ENCODE data around the gene DENND1B.
A peak's percentile ranks its signal among the peaks of the same experiment; 100 is the strongest.
"Not testable (repeated sequence)": the region's sequence is repeated elsewhere in the genome, so short reads cannot be mapped to it uniquely, and the experiment has no call there.

The DENND1B gene

GRCh38 chr1:197632651-197633050 is 142.6 kb downstream of the DENND1B start:
- DNase-seq (ENCODE audit: low read depth in 2 of 2), result no peak

GRCh38 chr1:197632005-197632404 is 143.3 kb downstream of the DENND1B start:
- no peak for DNase-seq (ENCODE audit: low read depth in 2 of 2)

DNA sequence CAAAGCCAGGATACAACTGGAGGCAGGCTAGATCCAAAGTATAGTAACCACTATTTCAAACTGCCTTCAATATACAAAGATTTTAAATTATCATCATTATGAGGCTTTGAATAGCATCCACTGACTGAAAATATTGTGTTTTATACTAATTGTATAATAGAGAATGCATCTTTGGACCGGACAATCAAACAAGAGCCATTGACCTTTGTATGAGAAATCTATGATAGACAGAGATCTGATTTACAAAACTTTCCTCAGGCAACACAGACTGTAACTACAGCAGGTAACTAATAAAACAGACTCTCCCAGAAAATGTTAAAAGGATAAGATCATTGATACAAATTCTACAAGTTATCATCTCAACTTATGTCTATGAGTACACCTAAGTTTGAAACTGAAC is 152.9 kb downstream of the DENND1B start:
- no peak for DNase-seq (ENCODE audit: low read depth in 2 of 2)

- DNase-seq (ENCODE audit: low read depth in 2 of 2), result no peak
Measured at GRCh38 chr1:197621761-197622160, 153.5 kb downstream of the DENND1B start.

- DNase-seq (ENCODE audit: low read depth in 2 of 2), result no peak
Measured at GRCh38 chr1:197620714-197621163, 154.5 kb downstream of the DENND1B start.

DNA sequence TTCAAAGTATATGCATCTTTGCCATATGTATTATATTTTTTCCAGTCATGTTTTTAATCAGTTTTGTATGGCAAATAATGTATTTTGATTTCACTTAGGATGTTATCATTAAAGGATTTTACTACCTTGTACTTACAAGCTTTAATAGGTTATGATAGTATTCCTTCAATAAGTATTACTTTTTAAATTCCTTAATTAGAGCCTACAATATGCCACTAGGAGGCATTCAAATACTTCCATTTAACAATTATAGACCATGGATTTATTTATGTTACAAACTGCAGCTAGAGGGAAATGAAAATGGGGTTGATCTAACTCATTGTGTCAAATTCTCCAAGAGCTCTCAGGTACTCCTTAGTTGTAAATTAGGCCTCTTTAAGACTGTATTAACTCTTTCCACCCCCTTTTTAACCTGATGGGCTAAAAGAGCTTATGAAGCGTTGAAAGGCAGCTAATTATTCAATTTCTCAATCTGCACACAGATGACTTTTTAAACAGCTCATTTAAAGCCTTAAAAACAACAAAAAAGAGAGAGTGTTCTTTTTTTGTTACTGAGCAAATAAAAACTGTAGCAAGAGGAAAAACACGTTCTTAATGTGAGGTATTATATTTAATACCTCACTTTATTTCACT is 156.2 kb downstream of the DENND1B start:
- no peak for DNase-seq (ENCODE audit: low read depth in 2 of 2)

DNA sequence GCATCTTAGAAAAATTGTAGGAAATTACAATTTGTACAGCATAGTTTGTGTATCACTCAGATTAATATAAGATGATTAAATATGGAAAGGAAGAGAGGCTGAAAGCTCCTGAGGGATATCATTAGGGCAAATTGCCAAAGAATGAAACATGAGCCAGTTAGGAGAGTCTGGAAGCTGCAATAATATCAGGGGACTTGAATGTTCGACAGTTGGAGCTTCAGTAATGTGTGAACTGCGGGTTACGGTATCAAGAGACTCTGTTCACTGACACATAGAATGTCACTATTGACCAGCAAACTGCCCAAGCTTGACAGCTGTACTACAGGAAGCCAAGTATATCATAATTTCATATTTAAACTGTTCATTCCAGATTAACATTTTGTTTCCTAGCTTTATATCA is 157.2 kb downstream of the DENND1B start:
- no peak for DNase-seq (ENCODE audit: low read depth in 2 of 2)

GRCh38 chr1:197615693-197616011 is 159.6 kb downstream of the DENND1B start:
- DNase-seq (ENCODE audit: low read depth in 2 of 2), result no peak

- peak in 1 of 2 donors; percentile 2 for DNase-seq (ENCODE audit: low read depth in 2 of 2)
Measured at GRCh38 chr1:197614916-197615692, 160.2 kb downstream of the DENND1B start.

DNA sequence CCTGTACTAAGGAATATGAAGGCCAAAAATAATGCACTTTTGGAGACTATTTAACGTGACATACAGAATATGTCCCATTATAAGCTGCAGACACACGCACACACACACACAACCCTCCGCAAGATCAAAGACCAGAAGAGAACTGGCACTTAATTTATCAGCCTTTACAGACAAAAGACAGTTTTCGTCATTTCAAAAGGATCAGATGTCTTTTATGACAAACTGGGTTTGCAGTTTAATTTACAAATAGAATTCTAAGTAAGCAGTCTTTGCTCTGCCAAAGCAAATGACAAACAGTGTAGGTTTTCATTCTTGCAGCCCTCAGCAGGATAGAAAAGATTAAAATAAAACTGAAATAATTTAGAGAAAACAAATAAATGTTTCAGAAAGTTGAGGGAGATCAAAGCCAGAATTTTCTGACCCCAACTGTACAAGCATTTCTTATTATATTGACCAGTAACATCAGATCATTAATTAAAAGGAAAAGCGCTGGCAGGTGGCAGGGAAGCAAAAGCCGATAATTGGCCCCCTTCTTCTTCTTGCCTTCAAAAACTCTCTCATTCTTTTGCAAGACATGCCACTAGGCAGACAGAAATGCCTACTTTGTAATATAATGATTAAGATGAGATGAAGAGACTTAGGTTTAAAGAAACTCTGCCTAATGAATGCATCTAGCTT is 169.0 kb downstream of the DENND1B start:
- DNase-seq (ENCODE audit: low read depth in 2 of 2), result no peak

- DNase-seq (ENCODE audit: low read depth in 2 of 2), result no peak
Measured at GRCh38 chr1:197604302-197604701, 171.0 kb downstream of the DENND1B start.

GRCh38 chr1:197600751-197601150 is 174.5 kb downstream of the DENND1B start:
- DNase-seq (ENCODE audit: low read depth in 2 of 2), result no peak

- no peak for DNase-seq (ENCODE audit: low read depth in 2 of 2)
Measured at GRCh38 chr1:197599789-197600188, 175.5 kb downstream of the DENND1B start.

DNA sequence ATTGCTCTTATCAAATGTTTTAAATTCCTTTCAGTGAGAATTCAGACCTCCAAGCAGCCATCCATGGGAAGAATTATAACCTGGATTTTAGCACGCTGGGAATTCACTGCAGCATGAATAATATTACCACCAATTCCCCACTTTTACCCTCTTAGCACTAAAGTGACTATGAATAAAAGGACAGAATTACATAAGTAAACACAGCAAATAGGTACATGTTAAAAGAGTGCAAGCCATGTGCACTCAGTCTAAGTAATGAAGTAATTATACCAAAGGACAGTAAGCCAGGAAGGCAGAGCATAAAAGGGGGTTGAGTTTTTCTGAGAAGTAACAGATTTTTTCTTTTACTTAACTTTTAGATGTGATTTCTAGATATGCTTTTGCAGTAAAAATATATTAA is 176.3 kb downstream of the DENND1B start:
- DNase-seq (ENCODE audit: low read depth in 2 of 2), result no peak

GRCh38 chr1:197595304-197595904 is 179.9 kb downstream of the DENND1B start:
- no peak for DNase-seq (ENCODE audit: low read depth in 2 of 2)

GRCh38 chr1:197590687-197591086 is 184.6 kb downstream of the DENND1B start:
- DNase-seq (ENCODE audit: low read depth in 2 of 2), result no peak

- DNase-seq (ENCODE audit: low read depth in 2 of 2), result no peak
Measured at GRCh38 chr1:197585809-197586208, 189.5 kb downstream of the DENND1B start.

GRCh38 chr1:197577580-197577979 is 197.7 kb downstream of the DENND1B start:
- no peak for DNase-seq (ENCODE audit: low read depth in 2 of 2)

- not testable (repeated sequence) for DNase-seq (ENCODE audit: low read depth in 2 of 2)
Measured at GRCh38 chr1:197575531-197575930, 199.7 kb downstream of the DENND1B start.

DNA sequence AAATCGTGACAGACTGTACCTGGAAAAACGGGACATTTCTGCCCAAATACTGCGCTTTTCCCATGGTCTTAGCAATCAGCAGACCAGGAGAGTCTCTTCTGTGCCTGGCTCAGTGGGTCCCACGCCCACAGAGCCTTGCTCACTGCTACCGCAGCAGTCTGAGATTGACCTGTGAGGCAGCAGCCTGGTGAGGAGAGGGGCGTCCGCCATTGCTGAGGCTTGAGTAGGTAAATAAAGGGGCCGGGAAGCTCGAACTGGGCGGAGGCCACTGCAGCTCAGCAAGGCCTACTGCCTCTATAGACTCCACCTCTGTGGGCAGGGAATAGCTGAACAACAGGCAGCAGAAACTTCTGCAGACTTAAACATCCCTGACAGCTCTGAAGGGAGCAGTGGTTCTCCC is 203.1 kb downstream of the DENND1B start:
- no peak for DNase-seq (ENCODE audit: low read depth in 2 of 2)

- DNase-seq (ENCODE audit: low read depth in 2 of 2), result no peak
Measured at GRCh38 chr1:197567442-197567841, 207.8 kb downstream of the DENND1B start.

DNA sequence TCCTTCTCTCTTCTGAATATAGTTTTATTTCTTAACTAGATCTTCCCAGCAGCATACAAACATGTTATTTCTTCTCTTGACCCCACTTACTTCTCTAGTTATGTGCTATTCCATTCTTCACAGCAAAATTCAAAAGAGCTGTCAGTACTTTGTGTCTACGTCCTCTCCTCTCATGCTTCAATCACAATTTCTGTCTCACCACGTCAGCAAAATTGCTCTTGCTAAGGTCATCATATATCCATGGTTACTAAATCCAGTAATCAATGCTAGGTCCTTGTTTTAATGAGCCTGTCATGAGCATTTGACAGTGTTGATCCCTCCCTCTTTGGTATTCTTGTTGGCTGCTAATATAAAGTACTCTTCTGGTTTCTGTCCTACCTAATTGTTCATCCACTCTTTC is 214.2 kb downstream of the DENND1B start:
- no peak for DNase-seq (ENCODE audit: low read depth in 2 of 2)

DNA sequence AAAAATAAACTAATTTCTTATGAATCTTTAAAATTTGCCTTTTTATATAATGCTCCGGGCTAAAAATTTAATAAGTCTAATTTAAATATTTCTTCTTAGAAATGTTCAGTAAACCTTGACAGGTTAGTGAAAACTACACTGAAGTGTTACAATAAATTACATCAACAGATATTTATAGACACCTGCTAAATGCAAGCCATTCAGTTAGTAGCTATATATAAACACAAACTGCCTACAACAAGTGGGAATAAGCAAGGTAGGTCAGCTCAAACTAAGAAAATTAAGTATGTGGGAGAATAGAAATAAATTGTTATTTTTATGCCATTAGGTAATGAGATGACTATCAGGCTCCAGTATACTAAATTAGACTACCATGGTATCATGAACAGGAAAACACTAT is 215.6 kb downstream of the DENND1B start:
- no peak for DNase-seq (ENCODE audit: low read depth in 2 of 2)
